K562 (cell line): Measurements from ENCODE around the gene HTR3C. TPM values are rescaled to one million over a fixed set of nuclear protein-coding genes. Genes with fewer than 3 reads are reported as not detected.

Source experiments
- ARID4B ChIP-seq: sonication (generic); formaldehyde crosslinking; IDR thresholded peaks from 2 replicates; pipeline ENCODE4 v1.8.0; 2022; ENCODE audit warnings: mild to moderate bottlenecking, missing genetic modification reagents
- ATF2 ChIP-seq: sonication (generic); formaldehyde crosslinking; IDR thresholded peaks from 2 replicates; pipeline ENCODE4 v1.8.1; 2022; ENCODE audit warnings: missing genetic modification reagents
- CGGBP1 ChIP-seq: fragments of 250-450 bp; sonication (Bioruptor Pico); IDR thresholded peaks from 2 replicates; pipeline ENCODE4 v1.9.0; 2021; ENCODE audit warnings: mild to moderate bottlenecking
- E2F6 ChIP-seq, 2 experiments: IDR thresholded peaks; 2 replicates each; pipeline ENCODE4 v1.6.1; 2011; ENCODE audit warnings: borderline replicate concordance in 1 of 2, control low read depth in 1 of 2, low read depth in 1 of 2, low read length in 1 of 2, mild to moderate bottlenecking in 1 of 2, mixed read lengths in 1 of 2, moderate library complexity in 1 of 2; ENCODE audit not compliant: insufficient read depth in 1 of 2, insufficient read length in 1 of 2, poor library complexity in 1 of 2, severe bottlenecking in 1 of 2; ENCODE audit errors: extremely low read depth in 1 of 2
- HDAC1 ChIP-seq, 2 experiments: fragments of 450-650 bp; IDR thresholded peaks; 2 replicates each; pipeline ENCODE4 v1.6.1; 2016 to 2017; ENCODE audit warnings: inconsistent platforms in 1 of 2, mild to moderate bottlenecking in 1 of 2, moderate library complexity in 1 of 2
- HDAC2 ChIP-seq: fragments of 450-650 bp; IDR thresholded peaks from 2 replicates; pipeline ENCODE4 v1.6.1; 2016; ENCODE audit warnings: mild to moderate bottlenecking
- HDAC6 ChIP-seq: IDR thresholded peaks from 2 replicates; pipeline ENCODE4 v1.6.1; 2012; ENCODE audit warnings: low read depth, mild to moderate bottlenecking, control low read depth, inconsistent platforms, low read length, moderate library complexity
- HNRNPLL ChIP-seq: fragments of 200-400 bp; formaldehyde crosslinking; IDR thresholded peaks from 2 replicates; pipeline ENCODE4 v1.6.1; 2017; ENCODE audit warnings: low read length, low read depth, mild to moderate bottlenecking; ENCODE audit not compliant: poor library complexity, severe bottlenecking
- KAT7 ChIP-seq: sonication (generic); formaldehyde crosslinking; IDR thresholded peaks from 2 replicates; pipeline ENCODE4 v1.8.0; 2022; ENCODE audit warnings: missing genetic modification reagents, mild to moderate bottlenecking, borderline replicate concordance
- KLF16 ChIP-seq: IDR thresholded peaks from 2 replicates; pipeline ENCODE4 v1.6.1; 2016; ENCODE audit warnings: antibody characterized with exemption
- LCOR ChIP-seq: sonication (generic); formaldehyde crosslinking; IDR thresholded peaks from 2 replicates; pipeline ENCODE4 v1.8.0; 2022; ENCODE audit warnings: mild to moderate bottlenecking, missing genetic modification reagents
- MAFG ChIP-seq: fragments of 450-650 bp; conservative IDR thresholded peaks from 2 replicates; pipeline ENCODE4 v1.6.1; 2016; ENCODE audit warnings: missing genetic modification characterization, missing compliant biosample characterization
- MAFK ChIP-seq: IDR thresholded peaks from 2 replicates; pipeline ENCODE4 v1.6.1; 2011; ENCODE audit warnings: low read length, improper control_type of control experiment
- MTA1 ChIP-seq: fragments of 450-650 bp; IDR thresholded peaks from 2 replicates; pipeline ENCODE4 v1.6.1; 2017; ENCODE audit warnings: borderline replicate concordance
- NFIC ChIP-seq: fragments of 450-650 bp; IDR thresholded peaks from 2 replicates; pipeline ENCODE4 v1.6.1; 2017; ENCODE audit warnings: mild to moderate bottlenecking, inconsistent platforms
- PTRF ChIP-seq: fragments of 450-650 bp; IDR thresholded peaks from 2 replicates; pipeline ENCODE4 v1.6.1; 2016; ENCODE audit warnings: mild to moderate bottlenecking, missing genetic modification characterization, missing compliant biosample characterization
- RBM39 ChIP-seq: fragments of 200-400 bp; formaldehyde crosslinking; optimal IDR thresholded peaks from 2 replicates; pipeline ENCODE3; 2018; ENCODE audit warnings: low read depth, low read length
- SAP30 ChIP-seq: fragments of 200-600 bp; sonication (generic); IDR thresholded peaks from 2 replicates; pipeline ENCODE4 v1.6.1; 2012; ENCODE audit warnings: borderline replicate concordance, low read depth, mild to moderate bottlenecking, moderate library complexity, low read length, control low read depth, inconsistent platforms; ENCODE audit not compliant: insufficient read depth, poor library complexity, severe bottlenecking
- SRSF1 ChIP-seq: fragments of 200-400 bp; formaldehyde crosslinking; IDR thresholded peaks from 2 replicates; pipeline ENCODE4 v1.6.1; 2017; ENCODE audit warnings: mild to moderate bottlenecking, low read depth, low read length, moderate library complexity
- TEAD1 ChIP-seq, 2 experiments: fragments of 450-650 bp in 1 of 2; sonication (generic) in 1 of 2; formaldehyde crosslinking; IDR thresholded peaks; 2 replicates each; pipeline versions ENCODE4 v1.4.0 to v1.8.0; 2020 to 2022; ENCODE audit warnings: mild to moderate bottlenecking in 2 of 2, missing genetic modification reagents in 1 of 2
- polyA plus RNA-seq, 8 experiments: library from polyadenylated mRNA; depleted of rRNA in 4 of 8; stranded (reverse) in 5 of 8; unstranded in 3 of 8; fragments of >200 nt; fragmentation: Nextera tagmentation in 2 of 8; fragmentation: Illumina TruSeq in 1 of 8; extraction: Ambion mirVana in 2 of 8; extraction: Trizol in 1 of 8; gene quantifications; 2 replicates each; pipeline versions ENCODE4 v1.2.1 to v1.2.3, GENCODE V29; 2011 to 2014; ENCODE audit warnings: inconsistent platforms in 1 of 8, missing spikeins in 1 of 8
- total RNA-seq, 7 experiments: library from RNA; depleted of rRNA in 6 of 7; stranded (reverse); fragments of >200 nt in 6 of 7; fragmentation: Illumina TruSeq in 2 of 7; extraction: Trizol in 2 of 7; gene quantifications; 2 replicates each; pipeline versions ENCODE4 v1.2.1 to v1.2.3, GENCODE V29; 2011 to 2021; ENCODE audit warnings: low replicate concordance in 1 of 7

Gene HTR3C
- total and polyA plus RNA-seq, 9 of the 15 experiments (the other 6 are each of a cell fraction or from before 2014, with no cell fraction given), result 0.04 to 0.06 TPM; not detected in 7

- TF ChIP-seq SRSF1 (0 out of 2 replicates have a peak, but pooled peaks have one; percentile 36), HDAC1 (IDR thresholded peaks at IDR 0.05) (peak in 1 of 2 experiments; percentile 63; a peak in 2 of 4 replicates), SAP30 (peak; percentile 14), ATF2 (CRISPR knock-in tag) (no peak), MAFG (tag) (peak; percentile 69), HDAC2 (peak; percentile 72; the same call in 1 of the 2 replicates), ARID4B (CRISPR knock-in tag) (peak; percentile 46), HDAC6 (no peak), CGGBP1 (CRISPR knock-in tag) (no peak), LCOR (peak; percentile 78), TEAD1 (CRISPR knock-in tag; IDR thresholded peaks at IDR 0.05) (no peak; a peak in 1 of 4 replicates), KLF16 (peak; percentile 85), PTRF (tag) (no peak), NFIC (peak; percentile 79), MTA1 (no peak), KAT7 (CRISPR knock-in tag) (peak; percentile 93; the same call in 1 of the 2 replicates), E2F6 (IDR thresholded peaks at IDR 0.05; ENCODE audit: borderline replicate concordance in 1 of 2, extremely low read depth in 1 of 2, insufficient read depth in 1 of 2, insufficient read length in 1 of 2, low read depth in 1 of 2, low read length in 1 of 2, poor library complexity in 1 of 2, severe bottlenecking in 1 of 2) (peak in 1 of 2 experiments; percentile 29), RBM39 (no peak), HNRNPLL (peak; percentile 74), MAFK (peak; percentile 36; the same call in 1 of the 2 replicates)
These were observed 35.0 kb upstream of the HTR3C start, which contains the start of gene ABCC5 (continued) for GRCh38 chr3:184017672-184018423.
